ENCODE data around the gene SIGLEC15.
A peak's percentile ranks its signal among the peaks of the same experiment; 100 is the strongest.
"Not testable (repeated sequence)": the region's sequence is repeated elsewhere in the genome, so short reads cannot be mapped to it uniquely, and the experiment has no call there.

SIGLEC15 gene, protein sequence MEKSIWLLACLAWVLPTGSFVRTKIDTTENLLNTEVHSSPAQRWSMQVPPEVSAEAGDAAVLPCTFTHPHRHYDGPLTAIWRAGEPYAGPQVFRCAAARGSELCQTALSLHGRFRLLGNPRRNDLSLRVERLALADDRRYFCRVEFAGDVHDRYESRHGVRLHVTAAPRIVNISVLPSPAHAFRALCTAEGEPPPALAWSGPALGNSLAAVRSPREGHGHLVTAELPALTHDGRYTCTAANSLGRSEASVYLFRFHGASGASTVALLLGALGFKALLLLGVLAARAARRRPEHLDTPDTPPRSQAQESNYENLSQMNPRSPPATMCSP

DNA sequence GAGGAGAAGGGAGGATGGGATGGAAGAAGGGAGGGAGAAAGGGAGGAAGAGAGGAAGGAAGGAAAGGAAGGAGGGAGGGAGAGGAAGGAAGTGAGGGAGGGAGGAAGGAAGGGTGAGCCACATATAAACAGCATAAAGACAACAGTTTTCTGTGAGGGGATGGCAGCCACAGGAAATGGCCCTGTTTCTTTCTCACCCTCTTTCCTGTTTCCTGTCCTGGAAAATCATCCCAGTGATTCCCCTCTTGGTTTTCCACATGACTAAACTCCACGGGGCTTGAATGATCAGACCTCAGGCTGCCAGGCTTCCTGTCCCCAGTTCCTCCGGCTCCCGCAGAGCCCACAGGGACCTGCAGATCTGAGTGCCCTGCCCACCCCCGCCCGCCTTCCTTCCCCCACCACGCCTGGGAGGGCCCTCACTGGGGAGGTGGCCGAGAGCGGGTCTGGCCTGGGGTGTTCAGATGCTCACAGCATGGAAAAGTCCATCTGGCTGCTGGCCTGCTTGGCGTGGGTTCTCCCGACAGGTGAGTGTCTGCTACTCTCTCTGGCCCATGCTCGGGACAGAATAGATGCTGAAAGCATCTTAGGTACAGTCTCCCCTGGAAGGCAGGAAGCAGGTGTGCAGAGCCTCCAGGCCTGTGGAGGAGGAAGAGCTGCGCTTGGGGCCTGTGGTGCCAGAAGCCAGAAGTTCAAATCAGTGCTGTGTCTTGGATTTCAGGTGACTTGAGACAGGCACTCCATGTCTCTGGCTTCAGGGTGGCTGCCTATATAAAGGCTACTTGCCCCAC is at the start of gene SIGLEC15:
TSS of gene SIGLEC15 (plus strand) at position 418 of the 787 bp plus-strand sequence. CDS start at position 472, 54 bp downstream.
- peak; percentile 40 for DNase-seq (ENCODE audit: low spot score)

DNA sequence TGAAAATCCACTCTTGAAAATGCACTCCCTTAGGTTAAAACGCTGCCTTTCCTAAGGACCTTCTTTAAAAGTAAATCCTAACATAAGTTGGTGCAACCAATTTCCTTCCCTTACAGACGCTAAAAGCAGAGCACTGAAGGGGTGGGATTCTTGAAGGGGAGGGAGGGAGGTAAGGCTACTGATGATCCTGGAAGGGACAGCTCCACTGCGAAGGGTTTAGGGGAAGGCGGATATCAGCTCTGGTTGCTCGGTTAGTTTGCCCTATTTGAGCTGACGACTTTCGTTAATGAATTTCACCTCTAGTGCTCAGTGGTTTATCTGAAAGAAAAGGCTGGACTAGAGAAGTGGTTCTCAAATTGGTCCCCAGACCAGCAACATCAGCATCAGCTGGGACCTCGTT is 49.7 kb upstream of the SIGLEC15 start:
- DNase-seq (ENCODE audit: low spot score): no peak

DNA sequence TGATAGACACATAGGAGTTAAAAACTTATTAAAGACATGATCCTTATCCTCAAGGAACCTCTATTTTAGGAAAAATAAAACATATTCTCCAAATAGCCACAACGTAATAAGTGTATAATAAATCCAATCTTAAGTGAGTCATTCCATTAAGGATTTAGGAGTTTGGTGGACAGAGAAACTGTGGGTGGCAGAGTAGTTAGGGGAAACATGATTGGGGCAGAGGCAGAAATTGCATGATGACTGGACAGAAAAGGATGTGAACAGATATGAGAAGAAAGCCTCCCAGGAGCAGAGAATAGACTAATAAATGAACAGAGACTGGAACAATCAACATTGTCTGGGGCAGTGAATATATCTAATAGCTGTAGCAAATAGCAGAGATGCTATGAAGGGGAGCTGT is 48.1 kb upstream of the SIGLEC15 start:
- DNase-seq (ENCODE audit: low spot score): no peak

GRCh38 chr18:45780568-45780967 is 44.9 kb upstream of the SIGLEC15 start:
- DNase-seq (ENCODE audit: low spot score): no peak

GRCh38 chr18:45782662-45783061 is 42.8 kb upstream of the SIGLEC15 start:
- DNase-seq (ENCODE audit: low spot score): no peak

DNA sequence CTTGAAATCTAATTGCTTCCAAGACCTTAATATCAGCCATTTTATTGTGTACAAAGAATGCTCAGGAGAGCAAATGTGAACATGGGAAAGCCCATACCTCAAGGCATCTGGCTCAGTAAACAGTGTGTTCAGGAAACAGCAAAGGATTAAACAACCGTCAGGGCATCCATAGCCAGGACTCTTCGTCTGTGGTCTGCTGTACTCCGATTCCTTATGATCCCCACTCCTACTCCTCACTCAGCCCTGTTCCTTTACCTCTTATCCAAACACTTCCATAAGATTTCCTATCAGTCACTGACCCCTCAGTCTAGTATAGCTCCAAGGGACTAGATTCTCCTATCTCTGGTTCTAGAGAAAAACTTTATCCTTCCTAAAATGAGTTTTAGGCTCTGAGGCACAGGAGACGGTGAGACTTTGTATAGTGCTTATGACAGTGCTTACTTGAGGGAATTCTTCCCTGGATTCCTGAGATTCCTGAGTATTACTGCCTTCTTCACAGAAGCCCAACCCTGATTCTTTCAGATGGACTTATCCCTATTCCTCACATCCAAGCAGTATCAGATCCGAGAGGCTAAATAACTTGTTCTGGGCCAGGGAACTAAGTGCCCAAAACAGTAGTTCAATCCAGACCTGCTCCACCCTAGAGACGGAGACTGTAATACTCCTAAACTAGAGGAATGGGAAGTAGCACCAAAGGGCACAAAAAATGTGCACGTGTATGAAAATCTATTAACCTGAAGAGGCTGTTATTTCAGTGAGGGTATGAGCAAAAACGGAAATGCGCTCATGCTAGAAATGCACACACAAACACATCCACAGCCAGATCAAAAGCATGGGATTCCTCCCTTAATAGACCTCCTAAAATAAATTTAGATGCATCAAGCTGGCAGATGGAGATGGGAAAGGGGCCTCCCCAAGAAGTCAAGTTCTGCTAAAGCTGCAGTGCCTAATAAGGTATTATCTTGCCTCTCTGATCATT is 42.1 kb upstream of the SIGLEC15 start:
- no peak for DNase-seq (ENCODE audit: low spot score)

GRCh38 chr18:45785134-45785533 is 40.3 kb upstream of the SIGLEC15 start:
- no peak for DNase-seq (ENCODE audit: low spot score)

GRCh38 chr18:45786941-45787340 is 38.5 kb upstream of the SIGLEC15 start:
- DNase-seq (ENCODE audit: low spot score): no peak

GRCh38 chr18:45787346-45787745 is 38.1 kb upstream of the SIGLEC15 start:
- no peak for DNase-seq (ENCODE audit: low spot score)

GRCh38 chr18:45788861-45789260 is 36.6 kb upstream of the SIGLEC15 start:
- no peak for DNase-seq (ENCODE audit: low spot score)

- no peak for DNase-seq (ENCODE audit: low spot score)
These were observed 32.8 kb upstream of the SIGLEC15 start for GRCh38 chr18:45792506-45793263.

GRCh38 chr18:45793264-45793965 is 32.1 kb upstream of the SIGLEC15 start:
- no peak for DNase-seq (ENCODE audit: low spot score)

GRCh38 chr18:45801416-45802004 is 24.0 kb upstream of the SIGLEC15 start:
- DNase-seq (ENCODE audit: low spot score): no peak

- no peak for DNase-seq (ENCODE audit: low spot score)
These were observed 22.5 kb upstream of the SIGLEC15 start for GRCh38 chr18:45802814-45803492.

- no peak for DNase-seq (ENCODE audit: low spot score)
These were observed 19.9 kb upstream of the SIGLEC15 start for GRCh38 chr18:45805551-45805950.

DNA sequence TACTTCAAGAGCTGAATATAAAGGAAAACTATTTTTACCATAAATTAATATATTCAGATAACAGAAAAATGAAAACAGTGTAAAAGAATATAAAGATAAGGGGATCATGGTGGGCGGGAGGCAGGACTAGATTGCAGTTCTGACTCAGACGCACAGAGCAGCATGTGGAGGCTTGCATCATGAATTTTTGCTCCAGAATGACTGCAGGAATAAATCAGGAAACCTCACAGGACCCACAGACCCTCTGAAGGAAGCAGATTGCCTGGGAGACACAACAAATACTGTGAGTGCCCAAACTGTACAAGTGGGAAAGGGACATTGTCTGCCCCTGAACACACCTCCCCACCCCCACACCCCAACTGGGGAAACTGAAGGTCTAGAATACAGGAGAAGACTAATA is 19.2 kb upstream of the SIGLEC15 start:
- no peak for DNase-seq (ENCODE audit: low spot score)

DNA sequence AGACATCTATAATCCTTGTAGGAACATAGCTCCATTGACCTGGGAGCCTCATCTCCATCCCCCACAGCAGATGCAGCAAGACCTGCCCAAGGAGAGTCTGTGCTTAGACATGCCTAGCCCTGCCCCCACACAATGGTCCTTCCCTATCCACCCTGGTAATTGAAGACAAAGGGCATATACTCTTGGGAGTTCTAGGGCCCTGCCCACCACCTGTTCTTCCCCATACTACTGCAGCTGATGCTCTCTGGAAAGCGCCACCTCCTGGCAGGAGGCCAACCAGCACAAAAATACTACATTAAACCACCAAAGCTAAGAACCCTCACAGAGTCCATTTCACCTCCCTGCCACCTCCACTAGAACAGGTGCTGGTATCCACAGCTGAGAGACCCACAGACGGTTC is 18.3 kb upstream of the SIGLEC15 start:
- not testable (repeated sequence) for DNase-seq (ENCODE audit: low spot score)

- DNase-seq (ENCODE audit: low spot score): not testable (repeated sequence)
These were observed 10.7 kb upstream of the SIGLEC15 start for GRCh38 chr18:45814733-45815132.

DNA sequence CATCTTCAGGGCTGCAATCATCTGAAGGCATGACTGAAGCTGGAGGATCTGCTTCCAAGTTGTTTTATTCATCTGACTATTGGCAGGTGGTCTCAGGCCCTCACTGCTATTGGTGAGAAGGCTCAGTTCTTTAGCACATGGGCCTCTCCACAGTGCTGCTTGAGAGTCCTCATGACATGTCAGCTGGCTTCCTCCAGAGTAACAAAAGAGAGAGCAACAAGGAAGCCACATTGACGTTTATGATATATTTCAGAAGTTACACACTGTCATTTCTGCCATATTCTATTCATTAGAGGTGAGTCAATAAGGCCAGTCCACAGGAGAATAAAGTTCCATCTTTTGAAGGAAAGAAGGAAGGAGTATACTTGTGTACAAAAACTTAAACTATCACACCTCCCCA is 7.9 kb upstream of the SIGLEC15 start:
- no peak for DNase-seq (ENCODE audit: low spot score)

GRCh38 chr18:45818765-45819164 is 6.7 kb upstream of the SIGLEC15 start:
- DNase-seq (ENCODE audit: low spot score): not testable (repeated sequence)

Measured in D341Med (cell line).